ENCODE data around the gene MGAT3.
A peak's percentile ranks its signal among the peaks of the same experiment; 100 is the strongest.
"Not testable (repeated sequence)": the region's sequence is repeated elsewhere in the genome, so short reads cannot be mapped to it uniquely, and the experiment has no call there.

Gene MGAT3

DNA sequence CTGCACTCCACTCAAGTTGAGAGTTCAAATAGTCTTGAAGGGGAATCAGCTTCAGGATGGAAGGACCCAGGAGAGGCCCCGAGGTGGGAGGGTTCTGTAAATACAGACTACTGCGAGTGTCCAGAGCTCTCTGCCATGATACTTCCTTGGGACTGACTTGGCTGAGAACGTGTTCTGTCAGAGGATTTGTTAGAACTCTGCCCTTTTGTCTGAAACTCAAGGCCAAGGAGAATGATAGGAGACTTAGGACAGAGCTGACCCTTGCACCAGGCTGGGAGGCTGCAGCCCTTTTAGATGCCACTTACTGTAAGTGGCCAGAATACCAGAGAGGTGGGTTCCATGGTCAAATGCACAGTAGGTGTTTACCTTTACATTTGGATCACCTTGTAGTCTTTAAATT lies 60.7 kb downstream of the MGAT3 start:
- no peak for DNase-seq

DNA sequence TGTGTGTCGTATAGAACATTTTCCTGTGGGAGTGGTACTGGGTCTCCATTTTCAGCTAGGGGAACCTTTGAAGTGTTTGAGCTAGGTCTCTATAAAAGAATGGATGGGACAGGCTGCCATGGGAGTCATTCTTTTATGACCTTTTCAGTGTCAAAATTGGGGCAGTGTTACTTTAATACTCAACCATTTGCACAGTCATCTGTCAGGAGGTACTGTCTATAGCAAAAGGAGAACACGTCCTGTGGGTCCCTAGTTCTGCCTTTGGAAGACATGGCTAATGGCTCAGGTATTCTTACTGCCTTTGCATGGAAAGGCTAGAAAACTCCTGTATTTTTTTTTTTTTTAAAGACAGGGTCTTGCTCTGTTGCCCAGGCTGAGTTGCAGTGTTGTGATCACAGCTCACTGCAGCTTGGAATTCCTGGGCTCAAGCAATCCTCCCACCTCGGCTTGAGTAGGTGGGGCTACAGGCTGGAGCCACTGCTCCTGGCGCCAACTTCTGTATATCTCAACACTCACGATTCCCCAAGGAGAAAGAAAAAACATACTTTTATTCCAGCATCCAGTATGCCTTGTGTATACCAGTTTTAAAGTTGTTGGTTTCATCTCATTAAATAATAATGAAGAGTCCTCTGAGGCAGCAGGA lies 61.5 kb downstream of the MGAT3 start:
- no peak for DNase-seq

DNA sequence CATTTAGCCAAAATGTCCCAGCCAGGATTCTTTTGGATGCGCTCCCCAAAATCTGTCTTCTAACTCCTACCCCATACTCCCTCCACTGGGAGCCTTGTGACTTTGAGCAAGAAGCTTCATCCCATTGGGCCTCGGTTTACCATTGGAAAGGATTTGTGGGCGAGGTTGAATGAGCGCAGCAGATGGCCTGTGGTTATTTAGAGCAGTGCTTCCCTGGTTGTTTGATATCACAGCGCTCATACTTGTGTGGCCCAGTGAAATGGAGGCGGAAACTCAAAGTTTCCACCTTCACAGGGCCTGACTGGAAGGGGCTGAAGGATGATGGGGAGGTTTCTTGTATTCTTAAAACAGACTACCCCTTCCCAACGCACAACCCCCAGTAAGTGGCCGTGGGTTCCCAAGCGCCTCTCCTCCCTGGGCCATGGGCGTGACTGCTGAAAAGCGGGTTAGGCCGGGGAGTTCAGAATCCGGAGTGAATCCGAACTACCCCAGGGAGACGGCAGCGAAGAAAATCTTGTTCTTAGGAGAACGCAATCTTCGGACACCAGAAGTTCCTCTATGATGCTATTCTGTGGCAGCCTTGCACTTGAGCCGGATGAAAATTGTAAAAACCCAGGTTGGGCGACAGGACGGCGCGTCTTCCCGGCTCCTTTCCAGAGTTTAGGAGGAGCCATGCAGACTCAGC lies 62.3 kb downstream of the MGAT3 start:
- DNase-seq = peak; percentile 59

DNA sequence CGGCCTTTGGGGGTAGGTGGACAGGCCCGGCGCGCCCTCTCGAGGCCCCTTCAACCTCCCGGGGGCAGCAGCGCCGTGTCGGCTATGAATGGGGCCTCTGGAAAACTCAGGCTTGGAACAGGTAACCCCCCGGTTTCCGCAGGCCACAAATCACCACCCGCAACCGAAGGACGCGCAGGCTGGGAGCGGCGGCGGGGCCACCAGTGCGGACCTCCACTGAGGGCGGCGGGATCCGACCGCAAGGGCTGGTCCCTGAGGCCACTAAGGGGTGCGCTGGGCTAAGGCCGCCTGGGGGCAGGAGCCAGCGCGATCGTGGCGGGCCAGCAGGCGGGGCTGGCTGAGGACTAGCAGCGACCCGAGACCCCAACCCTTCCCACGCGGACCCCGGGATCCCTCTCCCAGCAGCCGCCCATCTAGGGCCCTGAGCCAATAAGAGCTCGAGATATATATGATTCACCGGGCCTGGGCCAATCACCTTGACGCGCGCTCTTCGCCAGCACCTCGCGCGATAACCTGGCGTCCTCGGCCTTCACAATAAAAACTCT lies 62.9 kb downstream of the MGAT3 start:
- peak; percentile 97 for DNase-seq

DNA sequence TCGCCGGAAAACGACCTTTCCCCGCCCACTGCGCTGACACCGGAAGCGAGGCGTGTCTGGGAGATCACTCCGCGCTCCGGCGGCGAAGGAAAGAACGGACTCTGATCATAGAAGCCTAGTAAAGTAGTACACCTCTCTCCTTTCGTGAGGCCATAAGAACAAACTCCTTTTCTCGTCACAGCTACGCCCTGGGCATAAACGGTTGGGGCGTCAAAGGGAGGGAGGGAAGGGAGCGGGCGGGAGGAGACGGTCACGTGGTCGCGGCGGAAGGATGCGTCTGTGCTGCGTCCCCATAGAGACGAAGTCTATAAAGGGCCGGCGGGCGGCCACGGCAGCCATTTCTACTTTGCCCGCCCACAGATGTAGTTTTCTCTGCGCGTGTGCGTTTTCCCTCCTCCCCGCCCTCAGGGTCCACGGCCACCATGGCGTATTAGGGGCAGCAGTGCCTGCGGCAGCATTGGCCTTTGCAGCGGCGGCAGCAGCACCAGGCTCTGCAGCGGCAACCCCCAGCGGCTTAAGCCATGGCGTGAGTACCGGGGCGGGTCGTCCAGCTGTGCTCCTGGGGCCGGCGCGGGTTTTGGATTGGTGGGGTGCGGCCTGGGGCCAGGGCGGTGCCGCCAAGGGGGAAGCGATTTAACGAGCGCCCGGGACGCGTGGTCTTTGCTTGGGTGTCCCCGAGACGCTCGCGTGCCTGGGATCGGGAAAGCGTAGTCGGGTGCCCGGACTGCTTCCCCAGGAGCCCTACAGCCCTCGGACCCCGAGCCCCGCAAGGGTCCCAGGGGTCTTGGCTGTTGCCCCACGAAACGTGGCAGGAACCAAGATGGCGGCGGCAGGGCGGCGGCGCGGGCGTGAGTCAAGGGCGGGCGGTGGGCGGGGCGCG lies 63.7 kb downstream of the MGAT3 start, which contains the start of gene ATF4:
ATF4 (plus strand) TSS at position 337 of the 880 bp plus-strand sequence. CDS start 884 bp downstream, outside the sequence.
- DNase-seq = peak; percentile 90

DNA sequence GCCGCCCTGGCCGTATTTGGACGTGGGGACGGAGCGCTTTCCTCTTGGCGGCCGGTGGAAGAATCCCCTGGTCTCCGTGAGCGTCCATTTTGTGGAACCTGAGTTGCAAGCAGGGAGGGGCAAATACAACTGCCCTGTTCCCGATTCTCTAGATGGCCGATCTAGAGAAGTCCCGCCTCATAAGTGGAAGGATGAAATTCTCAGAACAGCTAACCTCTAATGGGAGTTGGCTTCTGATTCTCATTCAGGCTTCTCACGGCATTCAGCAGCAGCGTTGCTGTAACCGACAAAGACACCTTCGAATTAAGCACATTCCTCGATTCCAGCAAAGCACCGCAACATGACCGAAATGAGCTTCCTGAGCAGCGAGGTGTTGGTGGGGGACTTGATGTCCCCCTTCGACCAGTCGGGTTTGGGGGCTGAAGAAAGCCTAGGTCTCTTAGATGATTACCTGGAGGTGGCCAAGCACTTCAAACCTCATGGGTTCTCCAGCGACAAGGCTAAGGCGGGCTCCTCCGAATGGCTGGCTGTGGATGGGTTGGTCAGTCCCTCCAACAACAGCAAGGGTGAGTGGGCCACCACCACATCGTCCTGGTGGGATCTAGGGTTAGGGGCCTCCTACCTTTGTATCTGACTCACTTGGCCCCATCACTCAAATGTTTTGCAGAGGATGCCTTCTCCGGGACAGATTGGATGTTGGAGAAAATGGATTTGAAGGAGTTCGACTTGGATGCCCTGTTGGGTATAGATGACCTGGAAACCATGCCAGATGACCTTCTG lies 64.5 kb downstream of the MGAT3 start:
- DNase-seq = peak; percentile 45

DNA sequence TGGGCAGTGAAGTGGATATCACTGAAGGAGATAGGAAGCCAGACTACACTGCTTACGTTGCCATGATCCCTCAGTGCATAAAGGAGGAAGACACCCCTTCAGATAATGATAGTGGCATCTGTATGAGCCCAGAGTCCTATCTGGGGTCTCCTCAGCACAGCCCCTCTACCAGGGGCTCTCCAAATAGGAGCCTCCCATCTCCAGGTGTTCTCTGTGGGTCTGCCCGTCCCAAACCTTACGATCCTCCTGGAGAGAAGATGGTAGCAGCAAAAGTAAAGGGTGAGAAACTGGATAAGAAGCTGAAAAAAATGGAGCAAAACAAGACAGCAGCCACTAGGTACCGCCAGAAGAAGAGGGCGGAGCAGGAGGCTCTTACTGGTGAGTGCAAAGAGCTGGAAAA lies 65.3 kb downstream of the MGAT3 start:
- not testable (repeated sequence) for DNase-seq

DNA sequence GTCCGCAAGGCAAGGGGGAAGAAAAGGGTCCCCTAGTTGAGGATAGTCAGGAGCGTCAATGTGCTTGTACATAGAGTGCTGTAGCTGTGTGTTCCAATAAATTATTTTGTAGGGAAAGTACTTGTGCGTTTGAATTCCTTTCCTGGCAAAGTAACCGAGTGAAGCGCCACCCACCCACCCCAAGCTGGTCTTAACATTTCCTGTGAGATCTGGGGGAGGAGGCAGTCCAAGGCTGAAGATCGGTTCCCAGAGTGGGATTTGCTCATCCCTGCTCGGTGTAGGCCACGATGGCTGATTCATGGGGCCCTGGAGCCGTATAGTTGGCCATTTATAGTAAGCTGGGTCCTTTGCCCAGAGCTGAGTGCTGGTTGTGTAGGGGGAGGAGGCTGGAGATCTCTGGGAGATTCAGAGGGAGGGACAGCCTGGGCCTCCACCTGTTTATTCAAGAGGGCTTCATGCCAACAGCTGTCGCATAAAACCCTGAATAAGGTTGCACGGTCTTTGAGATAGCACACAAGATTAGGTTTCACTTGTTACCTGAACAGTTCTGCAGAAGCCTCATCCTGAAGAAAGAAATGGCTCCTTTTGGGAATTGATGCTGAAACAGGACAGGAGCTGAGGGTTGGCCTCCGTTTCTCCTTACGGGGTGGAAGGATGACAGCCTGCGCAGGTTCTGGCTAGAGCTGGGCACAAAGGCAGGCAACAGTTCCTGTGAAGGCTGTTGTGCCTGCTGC lies 65.9 kb downstream of the MGAT3 start:
- peak; percentile 42 for DNase-seq

DNA sequence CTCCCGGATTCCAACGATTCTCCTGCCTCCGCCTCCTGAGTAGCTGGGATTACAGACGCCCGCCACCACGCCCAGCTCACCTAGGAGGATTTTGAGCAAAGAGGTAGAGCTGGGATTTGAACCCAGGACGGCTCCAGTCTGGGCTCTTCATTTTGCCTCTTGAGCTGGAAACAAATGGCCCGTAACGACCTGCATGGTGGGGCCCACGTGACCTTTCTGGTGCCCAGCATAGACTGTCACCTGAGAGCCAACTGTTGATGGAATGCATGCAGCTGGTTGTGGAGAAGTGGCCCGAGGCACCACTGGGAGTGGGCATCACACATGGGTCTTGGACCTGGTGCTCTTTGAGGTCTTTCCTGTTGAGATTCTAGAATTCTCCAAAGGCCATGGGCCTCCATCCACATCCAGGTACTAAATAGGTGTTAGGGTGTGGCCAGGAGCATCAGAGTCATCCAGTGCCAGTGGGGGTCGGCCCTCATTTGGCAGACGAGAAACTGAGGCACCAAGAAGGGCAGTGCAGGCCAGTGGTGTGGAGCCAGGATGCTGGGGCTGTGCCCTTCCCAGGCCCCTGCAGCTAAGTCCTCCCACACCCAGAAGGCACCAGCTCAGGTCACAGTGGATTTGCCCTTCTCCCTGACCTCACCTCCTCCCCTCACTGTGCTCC lies 67.4 kb downstream of the MGAT3 start:
- DNase-seq = no peak

DNA sequence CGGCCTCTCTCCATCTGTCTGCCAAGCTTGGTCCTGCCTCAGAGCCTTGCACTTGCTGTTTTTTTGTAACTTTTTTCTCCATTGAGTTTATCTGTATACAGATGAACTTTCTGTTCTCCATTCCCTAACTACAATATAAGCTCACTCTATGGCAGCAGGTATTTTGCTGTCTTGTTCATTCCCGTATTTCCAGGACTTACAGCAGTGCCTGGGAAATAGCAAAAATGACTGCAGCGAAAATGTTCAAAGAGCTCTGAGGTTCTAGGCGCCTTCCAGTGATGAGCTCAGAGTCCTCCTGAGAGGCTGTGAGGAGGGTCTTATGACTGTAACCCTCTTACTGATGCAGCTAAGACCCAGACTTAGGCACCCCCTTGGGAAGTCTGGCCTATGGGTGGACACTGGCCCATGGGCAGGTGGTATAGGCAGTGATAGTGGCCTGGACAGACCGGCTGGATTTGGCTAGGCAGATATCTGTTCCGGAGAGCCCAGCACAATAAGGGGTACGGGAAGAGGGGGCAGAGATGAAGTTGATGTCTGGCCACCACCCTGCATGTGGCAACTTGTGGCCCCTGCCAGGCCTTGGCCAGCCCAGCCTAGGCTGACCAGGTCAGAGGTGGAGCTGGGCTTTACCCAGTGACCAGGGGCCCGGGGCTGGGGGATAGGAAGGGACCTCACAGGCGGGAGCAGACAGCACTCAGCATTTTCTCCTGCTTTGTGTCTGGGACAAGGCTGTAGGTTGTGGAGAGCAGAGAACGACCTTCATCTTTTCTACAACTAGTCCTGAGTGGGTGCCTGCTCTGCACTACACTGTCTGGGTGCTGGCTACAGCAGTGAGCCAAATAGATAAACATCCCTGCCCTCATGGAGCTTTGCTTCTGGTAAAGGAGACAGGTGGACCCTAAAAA lies 68.2 kb downstream of the MGAT3 start:
- DNase-seq = no peak

DNA sequence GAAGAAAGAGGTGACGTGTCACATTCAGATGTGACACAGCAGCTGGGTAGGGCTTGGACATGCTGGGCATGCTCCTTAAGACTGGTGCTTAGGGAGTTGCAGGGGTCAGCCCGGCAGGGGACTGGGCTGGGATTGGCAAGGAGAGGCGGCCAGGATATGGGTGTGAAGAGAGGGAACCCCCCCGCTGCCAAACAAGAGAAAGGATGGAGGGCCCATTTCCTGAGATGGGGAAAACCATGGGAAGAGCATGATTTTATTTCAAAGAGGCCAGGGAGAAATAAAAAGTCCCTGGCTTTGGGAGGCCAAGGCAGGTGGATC lies 68.8 kb downstream of the MGAT3 start:
- no peak for DNase-seq

DNA sequence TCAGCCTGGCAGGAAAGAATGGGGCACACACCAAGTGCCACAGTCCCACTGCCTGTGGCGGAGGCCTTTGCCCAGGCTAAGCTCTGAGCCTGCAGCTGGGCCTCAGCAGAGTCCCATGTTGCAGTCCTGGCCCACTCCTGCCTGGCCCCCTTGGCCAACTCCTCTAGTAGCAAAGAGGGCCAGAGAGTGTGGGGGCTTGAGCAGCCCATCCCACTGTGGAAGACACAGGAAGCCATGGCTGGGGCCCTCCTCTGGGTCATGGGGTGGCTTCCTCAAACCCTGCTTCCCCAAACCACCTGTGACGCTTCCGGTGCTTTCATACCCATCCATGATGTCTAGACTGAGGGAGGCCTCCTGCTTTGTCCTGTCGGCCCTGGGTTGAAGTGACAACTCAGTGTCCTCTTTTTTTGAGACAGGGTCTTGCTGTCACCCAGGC lies 69.9 kb downstream of the MGAT3 start:
- DNase-seq = peak; percentile 58

DNA sequence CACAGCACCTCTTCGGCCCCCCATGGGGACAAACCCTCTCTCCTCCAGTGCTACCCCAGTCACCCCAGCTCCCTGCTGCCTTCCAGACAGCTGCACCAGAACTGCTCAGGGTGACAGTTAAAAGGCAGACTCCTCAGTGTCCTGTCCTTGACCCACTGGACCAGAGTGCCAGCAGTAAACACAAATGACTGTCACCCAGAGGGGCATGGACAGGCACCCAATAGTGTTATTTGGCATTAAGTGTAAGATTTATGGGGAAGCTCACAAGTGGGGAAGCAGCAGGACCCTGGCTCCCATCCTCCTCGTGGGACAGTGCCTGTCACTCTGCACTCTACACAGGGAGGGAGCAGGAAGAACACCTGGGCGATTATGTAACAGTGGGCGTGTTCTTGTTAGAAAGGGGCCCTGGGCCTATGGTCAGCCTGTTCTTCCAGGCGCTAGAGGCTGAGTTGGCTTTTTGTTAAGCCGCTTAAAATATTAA lies 70.7 kb downstream of the MGAT3 start:
- no peak for DNase-seq

DNA sequence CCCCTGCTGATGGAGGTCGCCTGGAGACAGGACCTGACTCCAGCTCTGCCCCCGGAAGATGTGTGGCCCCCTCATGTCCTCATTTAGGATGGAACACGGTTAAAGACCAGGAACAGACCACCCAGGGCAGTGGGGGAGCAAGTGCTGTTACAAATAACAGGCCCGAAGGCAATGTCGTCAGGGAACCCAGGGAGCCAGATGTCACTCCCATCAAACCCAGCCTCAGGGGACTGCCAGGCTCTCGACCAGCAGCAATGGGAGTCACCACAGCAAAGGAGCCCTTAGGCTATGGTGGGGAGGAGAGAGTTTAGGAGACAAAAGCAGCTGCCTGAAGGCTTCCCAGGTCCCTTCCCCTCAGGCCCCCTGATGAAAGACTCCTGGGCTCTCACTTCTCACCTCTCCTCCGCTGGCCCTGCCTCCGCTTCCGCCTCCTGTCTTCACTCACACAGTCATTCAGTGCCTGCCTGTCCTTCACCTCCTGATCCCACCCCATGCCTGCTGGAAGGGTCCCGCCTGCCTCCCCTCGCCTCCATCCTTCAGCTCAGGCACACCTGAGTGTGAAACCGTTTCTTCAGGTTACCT lies 71.4 kb downstream of the MGAT3 start:
- DNase-seq = no peak

DNA sequence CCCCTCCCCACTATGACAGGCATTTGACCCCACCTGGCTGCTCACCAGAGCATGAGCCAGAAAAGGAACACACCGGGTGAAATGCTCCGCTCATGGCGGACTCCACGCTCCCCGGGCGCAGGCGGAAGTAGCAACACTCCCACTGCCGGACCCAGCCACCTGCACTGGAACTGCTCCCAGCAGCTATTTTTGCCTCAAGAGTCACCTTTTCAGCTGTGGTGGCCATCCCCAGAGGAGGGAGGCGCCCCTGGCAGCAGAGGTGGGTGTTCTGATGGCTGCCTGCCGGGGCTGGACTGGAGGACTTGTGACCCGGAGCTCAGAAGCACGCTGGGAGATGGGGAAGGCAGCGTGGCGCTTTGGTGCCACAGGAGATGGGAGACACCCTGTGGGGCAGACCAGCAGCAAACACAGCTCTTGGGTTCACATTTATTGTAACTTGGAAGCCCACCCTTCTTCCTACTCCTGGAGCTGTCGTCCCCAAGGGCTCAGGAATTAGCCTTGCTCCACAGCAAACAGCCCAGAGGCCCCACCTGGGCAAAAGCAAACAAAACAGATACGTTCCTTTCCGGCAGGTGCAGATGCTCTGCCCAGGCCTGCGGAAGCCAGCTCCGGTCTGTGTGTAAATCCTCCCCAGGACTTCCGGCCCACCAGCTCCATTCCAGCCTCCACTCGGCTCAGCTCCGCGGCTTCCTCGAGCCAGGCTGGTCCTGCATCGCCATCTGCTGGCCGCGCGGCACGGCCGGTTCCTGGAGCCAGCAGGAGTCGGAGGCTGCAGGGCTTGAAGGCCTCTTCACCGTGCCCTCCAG lies 72.1 kb downstream of the MGAT3 start:
- DNase-seq = peak; percentile 93

DNA sequence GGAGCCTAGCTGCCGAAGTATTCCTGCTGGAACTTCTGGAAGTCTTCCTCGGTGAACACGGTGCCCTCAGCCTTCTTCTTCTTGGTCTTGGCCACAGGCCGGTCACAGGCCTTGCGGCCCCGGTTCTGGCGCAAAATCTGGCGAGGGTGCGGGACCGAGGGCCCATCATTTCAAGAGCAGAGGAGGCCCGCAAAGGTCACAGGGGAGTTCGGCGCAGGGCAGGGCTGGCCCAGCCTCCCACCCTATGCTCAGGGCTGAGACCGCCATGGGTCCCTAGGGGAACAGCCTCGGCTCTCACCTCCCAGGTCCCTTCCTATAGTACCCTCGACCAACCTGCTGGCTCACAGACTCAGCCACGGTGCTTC lies 72.7 kb downstream of the MGAT3 start:
- no peak for DNase-seq

DNA sequence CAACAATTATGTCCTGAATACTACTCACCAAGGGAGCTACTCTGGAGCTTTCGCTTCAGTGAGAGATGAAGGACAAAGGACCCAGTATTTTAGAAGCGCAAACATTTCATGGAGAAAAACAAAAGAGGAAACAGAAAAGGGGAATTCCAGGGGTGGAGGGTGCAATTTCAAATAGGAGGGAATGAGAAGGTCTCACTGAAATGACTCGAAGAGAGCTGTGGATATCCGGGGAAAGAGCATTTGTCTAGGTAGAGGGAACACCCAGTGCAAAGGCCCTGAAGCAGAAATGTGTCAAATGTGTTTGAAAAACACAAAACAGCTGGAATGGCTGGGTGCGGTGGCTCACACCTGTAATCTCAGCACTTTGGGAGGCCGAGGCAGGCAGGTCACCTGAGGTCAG lies 73.3 kb downstream of the MGAT3 start:
- DNase-seq = no peak

DNA sequence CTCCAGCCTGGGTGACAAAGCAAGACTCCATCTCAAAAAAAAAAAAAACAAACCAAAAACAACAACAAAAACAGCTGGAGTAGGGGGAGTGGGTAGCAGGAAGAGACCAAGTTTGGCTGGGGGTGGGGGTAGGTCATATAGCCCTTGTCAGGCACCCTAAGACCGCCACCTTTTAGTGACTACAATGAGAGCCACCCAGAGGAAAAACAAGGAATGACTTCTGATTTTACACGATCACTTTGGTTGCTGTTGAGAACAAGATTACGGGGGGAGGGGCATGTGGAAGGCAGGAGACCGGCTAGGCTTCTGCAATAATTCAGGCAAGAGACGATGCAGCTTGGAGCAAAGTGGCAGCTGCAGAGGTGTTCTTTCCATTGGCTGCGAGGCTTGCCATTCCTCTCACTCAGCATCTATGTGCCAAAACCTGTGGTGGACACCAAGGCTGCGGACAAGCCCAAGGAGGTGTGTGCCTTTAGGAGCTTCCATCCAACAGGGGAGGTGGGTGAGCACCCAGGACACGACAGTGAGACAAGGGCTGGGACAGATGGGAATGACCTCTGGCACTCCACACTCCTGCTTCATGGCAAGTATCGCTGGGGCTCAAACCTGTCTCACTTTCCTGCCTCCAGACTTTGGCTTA lies 74.0 kb downstream of the MGAT3 start:
- peak; percentile 48 for DNase-seq

Data from stimulated activated CD4-positive, alpha-beta T cell treated with anti-CD3 and anti-CD28 coated beads, Interleukin-15, amount 100 ng/mL, for 24 hours (primary cell).